ENCODE measurements around the gene ABCC8.
A peak's percentile ranks its signal among the peaks of the same experiment; 100 is the strongest.

Gene ABCC8

DNA sequence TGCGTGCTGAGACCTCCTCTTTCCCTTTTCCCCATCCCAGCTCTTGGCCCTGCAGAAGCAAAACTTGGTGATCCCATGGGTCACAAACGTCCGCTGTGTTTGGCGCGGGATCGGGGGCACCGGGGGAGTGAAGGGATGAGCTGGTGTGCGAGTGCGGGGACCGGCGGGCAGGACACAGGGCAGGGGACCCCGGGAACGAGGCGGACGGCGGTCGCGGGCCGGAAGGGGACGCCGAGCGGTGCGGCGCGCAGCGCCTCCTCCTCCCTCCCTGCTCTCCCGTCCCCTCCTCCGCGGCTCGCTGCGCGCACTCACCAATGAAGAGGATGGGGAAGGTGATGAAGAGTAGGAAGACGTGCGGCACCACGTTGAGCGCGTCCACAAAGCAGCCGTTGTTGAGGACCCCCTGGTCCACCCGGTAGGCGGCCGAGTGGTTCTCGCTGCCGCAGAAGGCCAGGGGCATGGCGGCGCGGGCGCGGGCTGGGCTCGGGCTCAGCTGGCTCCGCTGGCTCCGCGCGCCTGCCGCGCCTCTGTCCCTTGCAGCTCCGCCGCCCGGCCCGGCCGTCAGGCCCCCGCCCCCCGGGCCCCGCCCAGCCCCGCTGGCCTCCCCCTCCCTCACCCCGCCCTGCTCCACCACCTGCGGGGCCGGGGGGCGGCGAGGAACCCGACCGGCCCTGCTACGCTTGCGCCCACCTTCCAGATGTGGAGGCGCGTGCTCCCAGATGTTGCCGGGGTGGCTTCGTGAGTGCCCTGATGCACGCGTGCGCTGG lies at the start of gene ABCC8:
Gene ABCC8, minus strand, starts transcription at position 529 of the 767 bp plus-strand sequence. Its CDS starts 69 bp downstream, at position 460.
- peak in 1 of 3 donors; percentile 6 for DNase-seq (ENCODE audit: low read depth in 3 of 3)

GRCh38 chr11:17526326-17526725 lies 49.7 kb upstream of the ABCC8 start:
- no peak for DNase-seq (ENCODE audit: low read depth in 3 of 3)

DNA sequence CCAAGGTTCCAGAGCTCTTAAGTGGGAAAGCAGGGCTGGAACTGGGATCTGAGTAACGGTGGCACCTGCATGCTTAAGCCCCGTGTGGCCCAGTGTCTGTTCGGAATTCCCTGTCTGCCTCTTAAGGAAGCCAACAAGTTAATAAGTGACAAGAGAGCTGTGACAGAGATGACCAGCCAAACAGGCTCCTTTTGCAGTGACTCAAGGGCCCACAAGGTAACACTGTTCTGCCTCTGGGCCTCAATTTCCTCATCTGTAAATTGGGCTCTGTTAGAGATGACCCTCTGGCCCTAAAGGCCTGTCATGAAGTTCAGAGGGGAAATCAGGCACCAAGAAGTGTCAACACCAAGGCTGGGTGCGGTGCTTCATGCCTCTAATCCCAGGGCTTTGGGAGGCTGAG lies 48.9 kb upstream of the ABCC8 start:
- no peak for DNase-seq (ENCODE audit: low read depth in 3 of 3)

- no peak for DNase-seq (ENCODE audit: low read depth in 3 of 3)
These were observed 47.6 kb upstream of the ABCC8 start for GRCh38 chr11:17524221-17524620.

- no peak for DNase-seq (ENCODE audit: low read depth in 3 of 3)
These were observed 46.0 kb upstream of the ABCC8 start for GRCh38 chr11:17522655-17523054.

GRCh38 chr11:17521106-17521900 lies 44.7 kb upstream of the ABCC8 start:
- DNase-seq (ENCODE audit: low read depth in 3 of 3), result no peak

DNA sequence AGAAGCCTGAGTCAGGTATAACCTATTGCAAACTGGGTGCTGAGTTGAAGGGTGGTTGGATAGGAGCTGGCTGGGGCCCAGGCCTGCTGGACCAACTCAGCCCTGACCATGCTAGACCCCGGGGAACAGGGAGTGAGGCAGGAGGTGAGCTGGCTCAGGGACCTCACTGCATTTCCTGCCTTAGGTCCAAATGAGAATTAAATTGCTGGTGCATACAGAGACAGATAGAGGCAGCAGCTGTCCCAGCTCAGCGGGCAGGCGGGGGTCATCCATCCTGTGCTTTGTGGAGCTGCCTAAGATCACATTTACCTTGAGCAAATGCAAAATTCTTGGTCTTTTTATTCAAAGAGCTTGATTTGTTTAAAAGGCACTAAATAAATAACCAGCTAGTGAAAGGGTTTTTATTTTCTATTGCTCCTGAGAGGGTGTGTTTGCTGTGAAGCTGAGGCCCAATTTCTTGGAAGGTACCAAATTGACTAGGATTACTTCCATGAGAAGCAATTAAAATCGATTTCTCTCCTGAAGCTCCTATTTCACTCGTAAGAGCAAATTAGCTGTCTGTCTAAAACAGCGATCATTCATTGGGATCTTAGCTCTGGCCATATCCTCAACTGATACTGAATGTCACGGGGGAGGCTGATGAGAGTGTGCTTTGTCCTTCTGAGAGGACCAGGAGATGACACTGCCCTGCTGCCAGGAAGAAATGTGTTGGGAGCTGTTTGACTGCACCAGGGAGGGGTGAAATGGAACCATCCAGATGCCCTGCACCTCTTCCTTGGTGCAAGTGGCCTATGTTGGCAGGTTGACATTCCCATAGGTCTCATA lies 42.6 kb upstream of the ABCC8 start:
- DNase-seq (ENCODE audit: low read depth in 3 of 3), result no peak

- no peak for DNase-seq (ENCODE audit: low read depth in 3 of 3)
These were observed 41.7 kb upstream of the ABCC8 start for GRCh38 chr11:17518366-17518765.

GRCh38 chr11:17517186-17517585 lies 40.5 kb upstream of the ABCC8 start:
- no peak for DNase-seq (ENCODE audit: low read depth in 3 of 3)

- DNase-seq (ENCODE audit: low read depth in 3 of 3), result no peak
These were observed 40.0 kb upstream of the ABCC8 start for GRCh38 chr11:17516551-17517150.

GRCh38 chr11:17515443-17516176 lies 39.0 kb upstream of the ABCC8 start:
- DNase-seq (ENCODE audit: low read depth in 3 of 3), result no peak

GRCh38 chr11:17514476-17514875 lies 37.8 kb upstream of the ABCC8 start:
- no peak for DNase-seq (ENCODE audit: low read depth in 3 of 3)

- DNase-seq (ENCODE audit: low read depth in 3 of 3), result no peak
These were observed 37.2 kb upstream of the ABCC8 start for GRCh38 chr11:17513853-17514252.

DNA sequence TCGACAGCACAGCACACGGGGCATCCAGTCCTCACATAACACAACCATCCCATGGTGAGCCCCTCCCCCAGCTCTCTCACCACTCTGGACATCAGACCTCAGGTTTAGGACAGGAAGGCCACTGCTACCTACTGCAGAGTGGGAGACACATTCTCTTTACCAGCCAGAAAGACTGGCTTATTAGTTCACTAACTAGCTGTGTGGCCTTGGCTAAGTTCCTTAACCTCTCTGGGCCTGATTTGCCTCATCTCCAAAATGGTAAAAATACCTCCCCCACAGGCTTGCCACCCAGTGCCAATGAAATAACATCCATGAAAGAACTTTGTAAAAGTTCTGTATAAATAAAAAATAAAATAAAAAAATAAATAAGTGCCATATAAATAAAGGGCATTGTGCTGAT lies 35.5 kb upstream of the ABCC8 start:
- no peak for DNase-seq (ENCODE audit: low read depth in 3 of 3)

DNA sequence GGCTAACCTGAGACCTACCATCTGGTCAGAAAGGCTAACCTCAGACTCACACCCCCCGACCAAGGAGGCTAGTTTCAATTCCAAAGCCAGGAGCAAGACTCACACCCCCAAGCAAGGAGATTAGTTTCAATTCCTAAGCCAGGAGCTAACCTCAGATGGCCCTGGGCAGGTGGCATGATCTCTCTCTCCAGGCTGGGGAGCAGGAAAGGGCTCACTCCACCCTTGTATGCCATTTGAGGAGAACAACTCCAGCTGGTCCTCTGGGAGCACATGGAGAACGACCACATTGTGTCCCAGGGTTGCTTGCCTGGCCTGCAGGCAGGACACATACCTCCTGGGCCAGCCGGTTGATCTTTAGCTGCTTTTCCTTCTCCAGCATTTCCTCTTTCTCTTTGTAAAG lies 34.9 kb upstream of the ABCC8 start:
- no peak for DNase-seq (ENCODE audit: low read depth in 3 of 3)

DNA sequence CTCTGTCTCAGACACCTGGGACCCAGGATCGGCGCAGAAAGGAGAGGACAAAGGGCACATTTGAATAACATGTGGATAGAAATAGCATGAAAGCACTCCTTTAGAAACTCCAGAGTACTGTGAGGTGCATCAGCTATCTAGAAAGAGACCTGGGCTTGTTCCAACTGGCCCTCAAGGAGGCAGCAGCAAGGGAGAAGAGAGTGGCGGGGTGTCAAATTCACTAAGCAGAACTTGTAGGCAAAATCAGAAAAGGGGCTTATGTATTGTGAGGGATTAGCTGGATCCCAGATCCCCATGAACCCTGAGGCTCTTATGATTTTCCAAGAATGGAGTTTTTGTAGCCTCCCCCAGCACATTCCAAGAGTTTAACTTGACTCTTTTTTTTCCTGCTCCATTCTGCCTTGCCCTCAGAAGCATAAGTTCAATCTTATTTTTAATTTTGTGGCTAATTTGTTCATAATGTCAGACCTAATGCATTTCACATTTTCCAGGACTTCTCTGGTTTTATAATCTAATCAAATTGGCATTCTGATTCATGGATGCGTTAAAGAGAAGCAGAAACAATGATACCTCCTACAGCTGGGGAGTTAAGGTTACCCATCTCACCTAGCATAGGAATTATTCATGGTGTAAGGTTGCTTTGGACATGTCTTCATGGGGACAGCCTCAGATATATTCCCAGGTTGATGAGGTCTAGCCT lies 34.0 kb upstream of the ABCC8 start:
- DNase-seq (ENCODE audit: low read depth in 3 of 3), result no peak

GRCh38 chr11:17508791-17509190 lies 32.1 kb upstream of the ABCC8 start:
- no peak for DNase-seq (ENCODE audit: low read depth in 3 of 3)

DNA sequence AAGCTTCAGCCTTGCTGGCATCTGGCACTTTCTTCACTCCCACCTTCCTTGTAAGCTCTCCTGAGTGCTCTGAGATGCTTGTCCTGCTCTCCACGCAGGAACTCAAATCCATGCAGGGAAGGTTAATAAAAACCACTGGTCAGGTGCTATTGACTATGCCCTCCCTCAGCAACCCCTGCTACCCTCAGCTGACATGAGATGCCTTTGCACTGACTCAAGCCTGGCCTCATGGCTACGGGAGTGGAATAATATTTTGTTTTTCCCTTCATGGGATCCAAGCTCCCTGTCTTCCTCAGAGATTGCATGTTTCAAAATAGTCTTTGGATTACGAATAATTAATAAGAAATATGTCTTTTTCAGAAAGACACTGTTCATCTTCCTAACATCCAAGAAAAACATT lies 31.7 kb upstream of the ABCC8 start:
- DNase-seq (ENCODE audit: low read depth in 3 of 3), result no peak

DNA sequence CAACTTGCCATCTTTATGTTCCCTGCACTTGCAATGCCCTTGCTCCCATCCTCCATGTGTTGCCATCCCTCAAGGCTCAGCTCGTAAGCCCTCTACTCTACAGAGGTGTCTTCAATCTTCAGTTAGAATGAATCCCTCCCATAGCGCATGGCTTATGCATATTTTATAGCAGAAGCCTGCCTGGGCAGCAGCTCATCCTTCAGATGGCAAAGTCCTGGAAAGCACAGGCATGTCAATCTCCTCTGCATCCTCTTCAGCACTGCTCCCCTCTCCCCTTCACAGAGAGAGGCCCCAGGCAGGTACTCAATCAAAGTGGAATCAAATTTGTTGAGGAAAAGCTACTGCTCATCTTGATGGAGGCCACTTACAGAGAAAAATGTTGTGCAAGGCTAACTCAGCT lies 31.1 kb upstream of the ABCC8 start:
- DNase-seq (ENCODE audit: low read depth in 3 of 3), result no peak

DNA sequence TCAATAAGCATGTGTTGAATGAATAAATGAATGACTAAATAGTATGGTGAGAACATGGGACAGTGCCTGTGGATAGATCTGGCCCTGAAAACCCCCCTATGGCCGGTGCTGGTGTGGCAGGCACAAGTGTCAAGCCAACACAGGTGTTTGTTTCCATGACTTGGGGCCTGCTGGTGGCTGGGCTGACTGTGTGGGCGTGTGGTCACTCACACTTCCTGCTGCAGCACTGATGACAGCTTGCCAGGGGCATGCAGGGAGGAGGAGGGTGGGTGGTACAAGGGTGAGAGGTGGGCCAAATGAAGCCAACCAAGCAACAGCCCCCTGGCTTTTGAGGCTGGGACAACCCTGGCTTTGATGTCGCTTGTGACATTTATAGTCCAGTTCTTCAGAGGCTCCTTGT lies 30.3 kb upstream of the ABCC8 start:
- DNase-seq (ENCODE audit: low read depth in 3 of 3), result no peak

DNA sequence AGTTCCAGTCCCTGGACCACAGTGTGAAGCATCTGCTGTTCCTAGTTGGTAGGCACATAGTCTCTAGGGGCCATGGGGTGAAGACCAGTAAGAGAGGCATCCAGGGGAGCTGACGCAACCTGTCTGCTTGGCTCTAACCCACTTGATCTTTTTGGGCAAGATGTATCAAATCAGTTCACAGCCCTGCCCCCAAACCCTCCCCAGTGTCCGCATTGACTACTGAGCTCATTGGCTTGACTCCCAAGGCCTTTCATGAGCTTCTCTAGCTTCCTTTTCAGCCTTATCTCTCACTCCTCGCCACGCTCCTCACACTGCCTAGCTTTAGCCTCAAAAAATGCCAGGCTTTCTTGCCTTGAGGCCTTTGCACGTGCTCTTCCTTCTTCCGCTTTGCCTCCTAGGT lies 29.7 kb upstream of the ABCC8 start:
- no peak for DNase-seq (ENCODE audit: low read depth in 3 of 3)
